ENCODE data around the gene ZNF724. TPM values are rescaled to one million over a fixed set of nuclear protein-coding genes. Genes with fewer than 3 reads are reported as not detected.
"Not testable (repeated sequence)": the region's sequence is repeated elsewhere in the genome, so short reads cannot be mapped to it uniquely, and the experiment has no call there.

The ZNF724 gene
- total and polyA plus RNA-seq, 5 donors from 2014 or later: 1.8 to 3.7 (median 1.9) TPM

DNA sequence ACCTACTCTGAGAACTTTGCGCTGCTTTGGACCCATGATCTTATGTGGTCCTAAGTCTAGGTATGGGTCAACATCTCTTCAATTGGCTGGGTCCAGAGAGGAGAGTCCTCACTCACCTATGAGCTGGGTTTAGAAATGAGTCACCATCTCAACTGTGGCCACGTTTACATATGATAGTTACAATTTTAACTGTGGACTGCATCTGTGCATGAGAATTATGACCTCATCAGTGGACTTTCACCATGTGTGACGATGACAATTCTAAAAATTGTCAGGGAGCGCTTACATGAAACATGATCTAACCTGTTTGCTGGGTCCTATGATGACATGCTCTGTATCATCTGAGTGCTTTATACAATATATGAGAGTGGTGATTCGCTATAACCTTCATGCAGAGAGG, 12.7 kb upstream of the ZNF724 start:
- Histone ChIP-seq H3K4me3 (ENCODE audit: low read depth, low read length) (no peak overlapping the region), H3K9me3 (ENCODE audit: control insufficient read depth in 2 of 2, low read length in 2 of 2) (no peaks in the 10 kb centered on the region), H3K27ac (ENCODE audit: insufficient read depth, low read length, poor library complexity, severe bottlenecking) (no peak overlapping the region), H3K36me3 (ENCODE audit: control insufficient read depth, insufficient read depth, low read length) (peaks cover 42% of the 10 kb centered on the region), H3K27me3 (ENCODE audit: control insufficient read depth, insufficient read depth, low read length) (no peaks in the 10 kb centered on the region), H3K4me1 (ENCODE audit: control insufficient read depth, insufficient read depth, low read length, poor library complexity, severe bottlenecking) (no peaks in the 10 kb centered on the region)
- peak overlapping the region in 1 of 3 donors; percentile 32 for H3K27ac Mint-ChIP-seq
- peaks cover 0 to 2% (median 0%) of the 10 kb centered on the region in 7 donors for H3K9me3 Mint-ChIP-seq
- DNase-seq: no peak
- peaks cover 0 to 10% (median 7%) of the 10 kb centered on the region in 4 donors for H3K4me1 Mint-ChIP-seq
- H3K4me3 Mint-ChIP-seq: no peak overlapping the region
- H3K36me3 Mint-ChIP-seq: peaks cover 45% of the 10 kb centered on the region
- H3K27me3 Mint-ChIP-seq: no peaks in the 10 kb centered on the region
- no peak for ATAC-seq (ENCODE audit: low read depth in 2 of 2)

DNA sequence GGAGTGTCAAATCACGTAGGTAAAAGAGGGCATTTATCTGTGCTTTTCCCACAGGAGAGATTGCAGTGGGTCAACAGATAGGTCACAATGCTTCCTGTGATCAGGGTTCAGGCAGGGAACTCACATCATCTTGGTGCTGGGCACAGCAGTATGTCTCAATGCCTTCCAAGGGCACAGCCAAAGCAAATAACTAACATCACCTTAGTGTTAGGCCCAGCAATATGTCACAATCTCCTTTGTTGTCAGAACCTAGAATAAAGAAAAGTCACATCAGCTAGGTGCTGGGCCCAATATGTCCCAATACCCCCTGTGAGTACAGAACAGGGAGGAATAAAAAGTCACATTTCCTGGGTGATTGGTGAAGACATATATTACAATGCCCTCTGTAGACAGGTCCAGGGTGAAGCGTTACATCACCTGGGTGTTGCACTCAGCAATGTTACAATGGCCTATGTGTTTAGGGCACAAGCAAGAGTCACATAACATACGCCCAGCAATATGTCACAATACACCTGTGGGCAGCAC, 11.4 kb upstream of the ZNF724 start:
- Mint-ChIP-seq H3K36me3 (peaks cover 41% of the 10 kb centered on the region), H3K27me3 (no peaks in the 10 kb centered on the region), H3K4me3 (no peak overlapping the region), H3K27ac (peak overlapping the region; percentile 33 to 65 (median 60)), H3K9me3 (peaks cover 0 to 2% (median 0%) of the 10 kb centered on the region in 7 donors), H3K4me1 (peaks cover 0 to 10% (median 1%) of the 10 kb centered on the region in 4 donors)
- H3K4me1 ChIP-seq (ENCODE audit: control insufficient read depth, insufficient read depth, low read length, poor library complexity, severe bottlenecking): no peaks in the 10 kb centered on the region
- no peak overlapping the region for H3K27ac ChIP-seq (ENCODE audit: insufficient read depth, low read length, poor library complexity, severe bottlenecking)
- DNase-seq: no peak
- H3K9me3 ChIP-seq (ENCODE audit: control insufficient read depth in 2 of 2, low read length in 2 of 2): no peaks in the 10 kb centered on the region
- no peaks in the 10 kb centered on the region for H3K27me3 ChIP-seq (ENCODE audit: control insufficient read depth, insufficient read depth, low read length)
- no peak for ATAC-seq (ENCODE audit: low read depth in 2 of 2)
- no peak overlapping the region for H3K4me3 ChIP-seq (ENCODE audit: low read depth, low read length)
- peaks cover 31% of the 10 kb centered on the region for H3K36me3 ChIP-seq (ENCODE audit: control insufficient read depth, insufficient read depth, low read length)

DNA sequence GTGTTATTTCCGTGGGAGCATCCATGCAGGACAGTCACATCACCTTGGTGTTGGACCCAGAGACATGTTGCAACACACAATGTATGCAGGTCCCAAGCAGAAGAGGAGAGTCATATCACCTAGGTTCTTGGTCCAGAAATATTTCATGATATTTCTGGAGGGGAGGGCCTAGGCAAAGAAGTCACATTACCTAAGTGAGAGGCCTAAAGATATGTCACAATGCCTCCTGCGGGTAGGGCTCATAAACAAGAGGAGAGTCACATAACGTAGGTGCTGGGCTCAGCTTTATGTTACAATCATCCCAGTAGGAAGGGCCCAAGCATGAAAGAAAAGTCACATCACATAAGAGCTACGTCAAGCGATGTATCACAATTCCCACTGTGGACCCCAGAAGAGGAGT, 10.8 kb upstream of the ZNF724 start:
- H3K36me3 ChIP-seq (ENCODE audit: control insufficient read depth, insufficient read depth, low read length): peaks cover 31% of the 10 kb centered on the region
- no peaks in the 10 kb centered on the region for H3K4me1 ChIP-seq (ENCODE audit: control insufficient read depth, insufficient read depth, low read length, poor library complexity, severe bottlenecking)
- H3K9me3 Mint-ChIP-seq: peaks cover 0 to 2% (median 0%) of the 10 kb centered on the region in 7 donors
- ATAC-seq (ENCODE audit: low read depth in 2 of 2): no peak
- H3K36me3 Mint-ChIP-seq: peaks cover 41% of the 10 kb centered on the region
- H3K4me1 Mint-ChIP-seq: peaks cover 0 to 10% (median 0%) of the 10 kb centered on the region in 4 donors
- peak overlapping the region; percentile 31 to 66 (median 33) for H3K27ac Mint-ChIP-seq
- no peaks in the 10 kb centered on the region for H3K27me3 Mint-ChIP-seq
- H3K9me3 ChIP-seq (ENCODE audit: control insufficient read depth in 2 of 2, low read length in 2 of 2): no peaks in the 10 kb centered on the region
- no peak overlapping the region for H3K4me3 ChIP-seq (ENCODE audit: low read depth, low read length)
- peak overlapping the region in 1 of 4 donors; percentile 4 for H3K4me3 Mint-ChIP-seq
- DNase-seq: no peak
- no peak overlapping the region for H3K27ac ChIP-seq (ENCODE audit: insufficient read depth, low read length, poor library complexity, severe bottlenecking)
- no peaks in the 10 kb centered on the region for H3K27me3 ChIP-seq (ENCODE audit: control insufficient read depth, insufficient read depth, low read length)

DNA sequence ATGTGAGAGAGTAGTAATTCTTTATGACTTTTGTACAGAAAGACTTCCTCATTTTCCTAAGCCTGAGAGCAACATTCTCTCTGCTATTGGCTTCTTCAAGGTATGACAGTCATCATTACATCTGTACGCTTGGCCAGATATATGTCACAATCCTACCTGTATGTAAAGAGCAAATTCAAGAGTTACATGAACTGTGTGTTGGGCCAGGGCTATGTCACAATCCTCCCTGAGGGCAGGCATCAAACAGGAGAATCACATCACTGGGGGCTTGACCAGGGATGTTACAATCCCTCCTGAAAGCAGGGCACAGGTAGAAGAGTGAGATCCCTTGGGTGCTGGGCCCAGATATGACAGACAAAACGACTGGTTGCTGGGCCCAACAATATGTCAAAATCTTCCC, 9.8 kb upstream of the ZNF724 start:
- H3K9me3 ChIP-seq (ENCODE audit: control insufficient read depth in 2 of 2, low read length in 2 of 2): no peaks in the 10 kb centered on the region
- peaks cover 31% of the 10 kb centered on the region for H3K36me3 ChIP-seq (ENCODE audit: control insufficient read depth, insufficient read depth, low read length)
- Mint-ChIP-seq H3K4me1 (peaks cover 0 to 12% (median 0%) of the 10 kb centered on the region in 4 donors), H3K36me3 (peaks cover 41% of the 10 kb centered on the region), H3K9me3 (peaks cover 0 to 2% (median 0%) of the 10 kb centered on the region in 7 donors), H3K4me3 (no peak overlapping the region), H3K27ac (no peak overlapping the region), H3K27me3 (no peaks in the 10 kb centered on the region)
- ATAC-seq (ENCODE audit: low read depth in 2 of 2) (no peak), DNase-seq (no peak)
- no peaks in the 10 kb centered on the region for H3K4me1 ChIP-seq (ENCODE audit: control insufficient read depth, insufficient read depth, low read length, poor library complexity, severe bottlenecking)
- no peak overlapping the region for H3K4me3 ChIP-seq (ENCODE audit: low read depth, low read length)
- no peaks in the 10 kb centered on the region for H3K27me3 ChIP-seq (ENCODE audit: control insufficient read depth, insufficient read depth, low read length)
- H3K27ac ChIP-seq (ENCODE audit: insufficient read depth, low read length, poor library complexity, severe bottlenecking): no peak overlapping the region

DNA sequence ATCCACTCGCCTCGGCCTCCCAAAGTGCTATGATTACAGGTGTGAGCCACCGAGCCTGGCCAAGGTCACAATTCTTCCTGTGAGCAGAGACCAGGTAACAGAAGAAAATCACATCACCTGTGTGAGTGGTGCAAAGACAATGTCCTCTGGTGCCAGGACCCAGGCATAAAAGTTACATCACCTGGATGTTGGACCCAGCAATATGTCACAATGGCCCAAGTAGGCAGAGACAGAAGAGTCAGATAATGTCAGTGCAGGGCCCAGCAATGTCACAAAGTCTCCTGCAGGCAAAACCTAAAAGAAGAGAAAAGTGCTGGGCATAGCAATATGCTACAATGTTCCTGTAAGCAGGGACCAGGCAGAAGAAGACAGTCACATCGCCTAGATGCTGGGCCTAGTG, 5.5 kb upstream of the ZNF724 start:
- H3K4me1 Mint-ChIP-seq: peaks cover 0 to 3% (median 0%) of the 10 kb centered on the region in 4 donors

DNA sequence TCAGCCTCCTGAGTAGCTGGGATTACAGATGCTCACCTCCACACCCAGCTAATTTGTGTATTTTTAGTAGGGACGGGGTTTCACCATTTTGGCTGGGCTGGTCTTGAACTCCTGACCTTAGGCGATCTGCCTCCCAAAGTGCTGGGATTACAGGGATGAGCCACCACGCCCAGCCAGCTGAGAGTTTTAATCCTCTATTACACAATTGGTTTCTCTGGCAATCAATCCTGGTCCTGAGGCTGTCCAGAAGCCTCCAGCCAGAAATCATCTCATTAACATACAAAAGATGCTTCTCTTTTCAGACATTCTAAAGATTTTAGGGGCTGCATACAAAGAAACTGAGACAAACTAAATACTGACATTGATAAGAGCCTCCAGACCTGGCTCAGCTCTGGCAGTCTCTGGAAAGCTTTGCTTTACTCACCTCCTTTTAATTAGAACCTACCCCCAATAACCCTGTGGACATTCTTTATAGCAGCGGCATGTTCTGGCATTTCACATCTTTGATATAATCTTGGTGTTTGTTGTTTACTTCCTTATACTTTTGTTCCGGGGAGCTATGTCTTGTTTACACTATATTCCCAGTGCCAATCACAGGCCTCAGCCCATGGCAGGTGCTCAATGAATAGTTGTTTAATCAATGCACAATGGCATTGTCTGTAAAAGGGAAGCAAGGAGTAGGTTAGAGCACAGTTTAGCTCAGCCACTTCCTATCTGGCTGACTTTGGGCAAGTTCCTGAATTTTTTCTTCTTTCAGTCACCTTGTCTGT, 4.1 kb upstream of the ZNF724 start:
- H3K4me3 ChIP-seq (ENCODE audit: low read depth, low read length): no peak overlapping the region
- H3K27ac ChIP-seq (ENCODE audit: insufficient read depth, low read length, poor library complexity, severe bottlenecking): no peak overlapping the region
- DNase-seq: no peak
- H3K9me3 ChIP-seq (ENCODE audit: control insufficient read depth in 2 of 2, low read length in 2 of 2): no peaks in the 10 kb centered on the region
- Mint-ChIP-seq H3K4me3 (no peak overlapping the region), H3K4me1 (peaks cover 6 to 11% (median 6%) of the 10 kb centered on the region in 4 donors), H3K27me3 (no peaks in the 10 kb centered on the region), H3K36me3 (peaks cover 14% of the 10 kb centered on the region), H3K27ac (peak overlapping the region in 1 of 3 donors; percentile 0), H3K9me3 (no peaks in the 10 kb centered on the region)
- peaks cover 8% of the 10 kb centered on the region for H3K36me3 ChIP-seq (ENCODE audit: control insufficient read depth, insufficient read depth, low read length)
- H3K27me3 ChIP-seq (ENCODE audit: control insufficient read depth, insufficient read depth, low read length): no peaks in the 10 kb centered on the region
- H3K4me1 ChIP-seq (ENCODE audit: control insufficient read depth, insufficient read depth, low read length, poor library complexity, severe bottlenecking): peaks cover under 1% of the 10 kb centered on the region
- no peak for ATAC-seq (ENCODE audit: low read depth in 2 of 2)

More for the DNA sequence above, 5.5 kb upstream of the ZNF724 start:
- Histone ChIP-seq H3K4me1 (ENCODE audit: control insufficient read depth, insufficient read depth, low read length, poor library complexity, severe bottlenecking) (no peaks in the 10 kb centered on the region), H3K4me3 (ENCODE audit: low read depth, low read length) (no peak overlapping the region), H3K27ac (ENCODE audit: insufficient read depth, low read length, poor library complexity, severe bottlenecking) (no peak overlapping the region), H3K9me3 (ENCODE audit: control insufficient read depth in 2 of 2, low read length in 2 of 2) (no peaks in the 10 kb centered on the region), H3K36me3 (ENCODE audit: control insufficient read depth, insufficient read depth, low read length) (peaks cover 20% of the 10 kb centered on the region), H3K27me3 (ENCODE audit: control insufficient read depth, insufficient read depth, low read length) (no peaks in the 10 kb centered on the region)
- Mint-ChIP-seq H3K9me3 (peaks cover 0 to under 1% (median 0%) of the 10 kb centered on the region in 7 donors), H3K27me3 (no peaks in the 10 kb centered on the region), H3K27ac (peak overlapping the region in 2 of 3 donors; percentile 57 to 68), H3K4me3 (no peak overlapping the region), H3K36me3 (peaks cover 24% of the 10 kb centered on the region)
- no peak for ATAC-seq (ENCODE audit: low read depth in 2 of 2)
- DNase-seq: no peak

DNA sequence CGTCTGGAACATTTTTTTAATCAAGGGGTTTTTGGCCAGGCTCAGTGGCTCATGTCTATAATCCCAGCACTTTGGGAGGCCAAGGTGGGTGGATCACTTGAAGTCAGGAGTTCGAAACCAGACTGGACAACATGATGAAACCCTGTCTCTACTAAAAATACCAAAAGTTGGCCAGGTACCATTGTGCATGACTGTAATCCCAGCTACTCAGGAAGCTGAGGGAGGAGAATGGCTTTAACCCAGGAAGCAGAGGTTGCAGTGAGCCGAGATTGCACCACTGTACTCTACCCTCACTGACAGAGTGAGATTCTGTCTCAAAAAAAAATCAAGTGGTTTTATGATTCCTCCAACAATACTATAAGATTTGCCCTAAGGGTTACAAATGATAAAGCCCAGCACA, 3.1 kb upstream of the ZNF724 start:
- H3K27ac ChIP-seq (ENCODE audit: insufficient read depth, low read length, poor library complexity, severe bottlenecking); DNase-seq; H3K36me3 ChIP-seq (ENCODE audit: control insufficient read depth, insufficient read depth, low read length); H3K9me3 Mint-ChIP-seq; H3K9me3 ChIP-seq (ENCODE audit: control insufficient read depth in 2 of 2, low read length in 2 of 2); H3K36me3 Mint-ChIP-seq; ATAC-seq (ENCODE audit: low read depth in 2 of 2); H3K4me3 Mint-ChIP-seq; H3K27me3 ChIP-seq (ENCODE audit: control insufficient read depth, insufficient read depth, low read length); H3K27ac Mint-ChIP-seq; H3K4me1 ChIP-seq (ENCODE audit: control insufficient read depth, insufficient read depth, low read length, poor library complexity, severe bottlenecking); H3K4me3 ChIP-seq (ENCODE audit: low read depth, low read length); H3K27me3 Mint-ChIP-seq: not testable (repeated sequence)
- H3K4me1 Mint-ChIP-seq: peaks cover 6 to 20% (median 6%) of the 10 kb centered on the region in 4 donors

Measured in CD4-positive, CD25-positive, alpha-beta regulatory T cell (primary cell).